NCI-H748 treated with DMSO at 0.1 percent for 48 hours (cell line): Measurements from ENCODE around the gene PLEKHA6.

Source experiments
- DNase-seq: peaks from one replicate; lab custom pipeline; 2025; lab: John Stamatoyannopoulos, UW

PLEKHA6 gene

DNA sequence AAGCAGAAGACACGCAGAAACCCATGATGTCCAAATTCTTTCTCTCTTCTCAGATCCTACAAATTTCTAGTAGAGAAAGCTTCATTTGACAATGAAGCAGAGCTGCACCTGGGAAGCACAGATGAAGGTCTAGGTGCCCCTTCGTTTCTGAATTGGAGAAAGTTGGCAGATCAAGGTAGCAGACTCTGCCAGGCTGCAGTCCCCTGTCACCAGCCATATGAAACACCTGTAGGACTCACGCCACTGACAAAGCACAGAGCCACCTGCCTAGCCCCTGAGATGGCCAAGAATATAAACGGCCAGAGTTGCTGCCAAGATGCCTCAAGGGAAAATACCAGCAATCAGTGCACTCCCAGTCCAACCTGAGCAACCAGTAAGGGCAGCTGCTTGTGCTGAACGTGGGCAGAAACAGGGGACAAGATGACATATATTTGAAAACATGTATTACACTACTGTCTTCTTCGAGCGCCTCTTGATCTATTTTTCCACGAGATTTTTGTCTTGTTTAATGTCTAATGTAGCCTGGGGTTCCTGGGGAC is 20.6 kb upstream of the PLEKHA6 start:
- DNase-seq: no peak

DNA sequence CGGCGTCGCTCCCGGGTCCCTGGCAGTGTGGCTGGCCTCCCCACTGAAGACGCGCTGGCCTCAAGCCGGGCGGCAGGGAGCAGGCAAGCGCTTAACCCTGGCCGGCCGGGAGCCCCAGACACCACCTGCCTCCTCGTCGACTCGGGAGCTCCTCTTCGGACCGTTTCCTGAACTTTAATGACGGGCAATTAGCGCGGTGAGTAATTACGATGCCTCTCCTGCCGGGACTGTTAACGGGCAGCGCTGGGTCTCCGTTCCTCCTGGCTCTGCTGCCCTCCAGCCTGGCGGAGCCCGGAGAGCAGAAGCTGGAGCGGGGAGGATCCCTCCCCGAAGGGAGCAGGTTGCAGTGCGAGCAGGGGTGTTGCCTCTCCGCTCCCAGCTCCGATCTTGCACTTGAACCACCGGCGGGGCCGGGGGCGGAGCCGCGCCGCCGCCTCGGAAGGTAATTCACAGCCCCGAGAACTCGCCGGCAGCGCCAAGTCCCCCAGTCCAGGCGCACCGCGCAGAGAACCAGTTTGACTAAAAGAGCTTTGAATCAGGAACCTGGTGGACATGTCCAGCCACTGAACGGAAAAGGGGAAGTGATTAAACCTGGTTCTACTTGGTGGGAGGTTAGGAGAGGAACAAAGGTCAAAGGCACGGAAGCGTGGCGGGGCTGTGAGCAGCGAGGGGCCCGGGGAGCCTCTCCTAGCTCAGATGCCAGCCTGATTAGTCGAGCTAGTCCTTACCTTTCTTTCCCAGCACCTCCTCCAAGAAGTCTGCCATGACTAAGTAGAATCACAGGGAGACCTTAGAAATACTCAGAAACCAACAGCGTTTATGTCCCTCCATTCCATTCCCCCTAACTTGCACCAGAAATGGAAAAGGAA is 18.3 kb upstream of the PLEKHA6 start:
- DNase-seq: peak; percentile 28

DNA sequence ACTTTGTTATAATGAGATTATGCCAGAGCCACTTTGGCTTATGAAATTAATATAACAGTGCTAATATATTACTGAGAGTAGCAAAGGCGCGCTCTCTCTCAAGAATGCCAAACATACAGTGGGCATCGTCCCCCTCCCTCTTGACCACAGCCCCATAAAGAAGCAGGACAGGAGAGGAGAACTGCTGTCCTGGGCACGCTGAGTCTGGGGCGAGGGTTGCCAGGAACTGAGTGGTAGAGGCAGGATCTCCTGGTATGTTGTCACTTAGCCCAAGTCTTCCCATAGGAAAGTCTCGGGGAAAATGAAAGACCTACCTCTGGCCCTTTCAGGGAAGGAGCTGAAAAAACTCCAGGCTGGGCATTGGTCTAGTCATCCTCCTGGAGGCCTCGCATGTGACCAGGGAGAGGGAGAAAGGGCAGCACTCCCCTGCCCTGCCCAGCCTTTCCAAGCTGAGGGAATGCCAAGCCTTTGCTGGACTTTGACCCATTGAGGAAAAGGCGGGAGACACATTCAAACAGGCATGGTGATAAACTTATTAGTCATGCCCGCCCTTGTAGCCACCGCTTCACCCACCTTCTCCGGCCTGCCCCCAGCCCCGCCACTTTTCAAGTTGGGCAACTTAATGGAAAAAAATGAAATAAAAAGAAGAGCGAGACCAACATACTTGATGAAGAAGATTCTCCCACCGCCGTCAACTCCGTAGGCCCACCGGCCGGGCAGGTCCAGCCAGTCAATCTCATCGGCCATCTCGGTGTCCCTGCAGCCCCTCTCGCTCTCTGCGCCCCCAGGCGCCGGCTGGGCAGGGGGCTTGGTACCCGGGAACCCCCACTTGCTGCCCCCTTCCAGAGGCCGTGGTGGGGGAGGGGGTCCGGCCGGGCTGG is 17.4 kb upstream of the PLEKHA6 start:
- DNase-seq: no peak

- DNase-seq: no peak
These were observed 16.7 kb upstream of the PLEKHA6 start for GRCh38 chr1:204376465-204376864.

- DNase-seq: no peak
These were observed 14.2 kb upstream of the PLEKHA6 start for GRCh38 chr1:204373911-204374310.

DNA sequence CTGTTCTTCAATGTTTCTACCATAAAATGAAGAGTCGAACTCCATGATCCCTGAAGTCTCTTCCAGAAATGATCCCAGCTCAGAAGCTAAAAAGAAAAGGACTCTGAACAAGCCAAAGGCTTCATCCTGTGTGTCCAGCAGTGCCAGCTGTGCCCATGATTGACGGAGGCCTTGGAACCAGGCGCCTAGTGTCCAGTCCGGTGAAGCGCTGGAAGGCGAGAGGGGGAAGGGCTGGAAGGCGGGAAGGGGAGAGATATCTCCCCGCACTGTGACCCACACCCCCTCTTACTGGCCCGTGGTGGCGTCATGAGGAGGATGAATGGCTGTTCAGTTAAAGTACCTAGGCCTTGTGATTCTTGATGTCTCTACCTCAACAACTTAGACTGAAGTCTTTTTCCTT is 10.4 kb upstream of the PLEKHA6 start:
- no peak for DNase-seq

GRCh38 chr1:204368996-204369726 is 9.4 kb upstream of the PLEKHA6 start:
- DNase-seq: no peak

DNA sequence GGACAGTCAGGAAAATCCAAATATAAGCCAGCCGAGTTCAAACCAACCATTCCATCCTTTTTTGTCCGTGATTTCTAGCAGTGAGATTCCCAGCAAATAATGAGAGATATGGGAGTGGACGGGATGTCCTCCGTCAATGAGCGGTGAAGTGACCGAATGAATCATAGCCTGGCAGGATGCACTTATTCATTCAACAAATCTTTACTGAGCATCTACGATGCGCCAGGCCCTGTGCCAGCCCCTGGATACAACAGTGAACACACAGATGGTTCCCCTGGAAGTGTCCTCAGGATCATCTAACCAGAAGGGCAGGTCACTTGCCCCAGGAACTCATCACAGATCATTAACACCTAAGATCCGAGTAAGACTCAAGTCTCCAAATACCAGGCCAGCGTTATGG is 8.2 kb upstream of the PLEKHA6 start:
- DNase-seq: no peak

DNA sequence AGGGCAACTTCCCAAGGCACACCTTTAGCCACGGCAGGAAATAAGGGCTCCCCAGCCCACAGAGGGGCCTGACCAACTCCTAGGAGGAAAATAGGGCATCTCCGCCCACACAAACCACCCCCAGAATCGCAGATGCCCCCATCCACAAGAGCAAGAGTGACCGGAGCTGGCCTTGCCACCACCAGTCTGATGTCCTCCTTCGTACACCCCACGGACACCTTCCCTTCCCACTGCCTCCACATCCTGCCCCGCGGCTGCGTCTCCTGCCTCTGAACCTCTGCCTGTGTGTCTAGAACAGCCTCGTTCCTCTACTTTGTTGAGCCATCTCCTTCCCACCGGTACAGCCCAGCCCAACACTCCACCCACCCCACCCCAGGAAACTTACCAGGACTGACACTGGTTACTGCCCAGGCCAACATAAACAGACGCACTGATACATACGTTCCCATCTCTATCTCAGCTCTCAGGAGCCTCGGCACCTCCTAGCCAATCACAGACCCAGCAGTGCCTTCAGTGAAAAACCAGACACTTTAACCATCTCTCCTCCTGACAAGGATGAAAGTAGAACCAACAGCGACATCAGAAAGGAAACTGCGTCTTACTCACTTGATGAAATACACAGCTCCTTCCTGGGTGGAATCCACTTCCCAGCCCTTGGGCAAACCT is 7.6 kb upstream of the PLEKHA6 start:
- no peak for DNase-seq

GRCh38 chr1:204366759-204367158 is 7.0 kb upstream of the PLEKHA6 start:
- DNase-seq: no peak

- DNase-seq: peak; percentile 48
These were observed 3.8 kb upstream of the PLEKHA6 start for GRCh38 chr1:204363335-204364114.

DNA sequence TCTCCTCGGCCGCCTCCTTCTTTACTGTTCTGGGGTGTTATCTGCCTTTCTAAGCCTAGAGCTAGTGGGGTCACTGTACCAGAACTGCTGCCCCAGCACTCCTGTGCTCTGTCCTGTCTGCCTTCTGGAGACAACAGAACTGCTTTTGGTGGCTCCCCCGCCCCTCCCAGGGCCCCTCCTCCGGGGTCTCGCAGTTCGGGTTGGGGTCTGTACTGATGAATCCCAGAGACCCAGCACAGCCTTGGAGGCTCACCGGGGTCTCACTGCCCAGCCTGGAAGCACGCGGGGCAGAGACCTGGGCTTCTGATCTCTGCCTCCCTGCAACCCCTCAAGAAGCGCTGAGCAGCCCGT is 3.2 kb upstream of the PLEKHA6 start:
- DNase-seq: no peak

- no peak for DNase-seq
These were observed 2.1 kb upstream of the PLEKHA6 start for GRCh38 chr1:204361781-204362180.

GRCh38 chr1:204361341-204361771 is 1.6 kb upstream of the PLEKHA6 start:
- DNase-seq: no peak

DNA sequence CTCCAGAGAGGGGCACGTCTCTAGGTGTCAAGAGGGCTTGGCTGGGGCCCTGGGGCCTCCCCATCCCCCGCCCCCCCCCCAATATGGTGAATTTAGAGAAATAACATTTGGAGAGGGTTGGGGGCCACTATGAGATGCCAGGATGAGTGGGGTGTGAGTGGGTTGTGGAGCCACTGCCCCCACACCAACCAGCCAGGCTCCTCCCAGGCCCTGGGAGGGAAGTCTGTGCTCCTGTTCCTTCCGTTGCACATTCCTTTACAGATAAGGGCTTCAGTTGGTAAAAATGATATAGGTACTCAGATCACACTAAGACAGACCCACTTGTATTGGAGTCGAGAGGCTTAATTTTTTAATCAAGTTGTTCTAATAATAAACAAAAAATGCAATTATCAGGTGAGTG is 585 bp upstream of the PLEKHA6 start:
- no peak for DNase-seq

DNA sequence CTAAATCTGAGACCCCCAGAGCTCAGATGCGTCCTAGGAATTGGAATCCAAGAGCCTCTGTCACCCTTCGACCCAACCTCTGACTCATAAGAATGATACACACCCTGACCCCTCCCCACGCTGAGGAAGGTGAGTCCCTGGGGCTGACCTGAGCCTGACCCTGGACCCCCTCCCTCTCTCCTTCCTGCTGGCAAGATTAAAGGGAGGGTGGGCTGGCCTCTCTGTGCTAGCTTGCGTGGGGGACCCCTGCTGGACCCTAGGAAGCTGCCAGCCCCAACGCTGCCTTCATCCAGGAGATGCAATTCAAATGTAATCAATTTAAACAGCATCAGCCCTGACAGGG is 627 bp downstream of the PLEKHA6 start:
- DNase-seq: no peak

DNA sequence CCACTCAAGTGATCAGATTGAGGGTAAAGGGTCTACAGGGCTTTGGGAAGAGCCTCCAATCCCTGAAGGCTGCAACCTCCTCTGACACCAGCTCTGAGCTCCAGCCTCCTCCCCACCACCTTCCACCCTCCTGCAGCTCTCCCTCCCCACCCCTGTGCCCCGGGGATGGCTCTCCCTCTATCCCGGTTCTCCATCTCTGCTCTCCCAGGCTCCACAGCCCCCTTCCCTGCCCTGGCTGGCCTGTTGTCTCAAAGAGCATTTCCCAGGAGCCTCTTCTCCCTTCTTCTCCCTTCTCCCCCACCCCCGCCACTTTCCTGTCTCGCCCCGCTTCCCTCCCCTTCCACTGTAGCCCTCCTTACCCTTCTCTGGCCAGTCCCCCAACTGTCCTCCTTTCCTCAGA is 1.1 kb downstream of the PLEKHA6 start:
- DNase-seq: no peak

GRCh38 chr1:204357551-204358490 is 1.9 kb downstream of the PLEKHA6 start:
- no peak for DNase-seq

DNA sequence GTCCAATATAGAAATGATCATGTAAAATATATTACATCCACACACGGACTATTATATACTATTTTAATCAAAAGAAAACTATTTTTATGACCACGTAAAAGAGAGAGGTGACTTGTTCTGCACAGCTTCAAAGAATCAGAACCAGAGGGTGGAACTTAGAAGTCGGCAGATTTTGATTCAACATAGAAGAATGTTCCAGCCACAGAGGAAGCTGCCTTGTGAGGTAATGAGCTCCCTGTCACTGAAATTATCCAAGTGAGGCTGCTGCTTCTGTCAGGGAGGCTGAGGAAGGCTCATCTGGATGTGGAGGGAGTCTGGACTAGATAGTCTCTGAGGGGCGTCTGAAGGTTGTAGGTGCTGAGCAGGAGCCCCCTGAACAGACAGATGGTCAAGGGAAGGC is 2.7 kb downstream of the PLEKHA6 start:
- no peak for DNase-seq

DNA sequence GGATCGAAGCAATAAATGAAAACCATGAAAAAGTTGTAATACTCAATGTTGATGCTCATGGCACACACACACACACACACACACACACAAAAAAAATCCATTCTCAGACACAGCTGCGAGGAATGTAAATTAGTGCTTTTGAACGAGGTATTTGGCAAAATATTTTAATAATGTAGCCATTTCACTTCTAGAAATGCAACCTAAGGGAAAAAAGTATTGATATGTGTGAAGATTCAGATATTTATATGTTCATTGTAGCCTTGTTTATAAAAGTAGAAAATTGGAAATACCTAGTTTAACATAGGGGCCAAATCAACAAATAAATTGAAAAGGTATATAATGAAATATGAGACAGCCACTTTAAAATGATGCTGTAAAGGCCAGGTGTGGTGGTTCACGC is 3.8 kb downstream of the PLEKHA6 start:
- no peak for DNase-seq
